HL-60 (cell line): ENCODE results near the gene ASTN2.

ENCODE experiments used
- CTCF ChIP-seq: IDR thresholded peaks from one replicate; pipeline ENCODE4 v1.5.1; 2011; ENCODE audit warnings: low read length, control low read depth, inconsistent platforms; ENCODE audit not compliant: insufficient read depth
- GABPA ChIP-seq: IDR thresholded peaks from 2 replicates; pipeline ENCODE4 v1.6.1; 2012; ENCODE audit warnings: low read depth
- POLR2AphosphoS5 ChIP-seq: IDR thresholded peaks from 2 replicates; pipeline ENCODE4 v1.6.1; 2012; ENCODE audit warnings: low read depth
- REST ChIP-seq: IDR thresholded peaks from 2 replicates; pipeline ENCODE4 v1.6.1; 2012; ENCODE audit warnings: low read depth; ENCODE audit not compliant: insufficient replicate concordance
- SPI1 ChIP-seq: IDR thresholded peaks from 2 replicates; pipeline ENCODE4 v1.6.1; 2012; ENCODE audit warnings: low read depth, mild to moderate bottlenecking, borderline replicate concordance

GRCh38 chr9:116476935-116477381 is 937.9 kb downstream of the ASTN2 start:
- TF ChIP-seq CTCF (no peak), POLR2AphosphoS5 (no peak), REST (no peak), GABPA (no peak), SPI1 (no peak)
